Body of pancreas (tissue), 4 donors: Measurements from ENCODE around the gene CASKIN2. TPM values are rescaled to one million over a fixed set of nuclear protein-coding genes. Genes with fewer than 3 reads are reported as not detected.

ENCODE experiments used
- ATAC-seq: fragments of 150-250 bp; one replicate; pipeline ENCODE4 v1.9.1; 2016
- DNase-seq, 4 donors: peaks; one replicate each; pipeline ENCODE4 v3.0.0-alpha.2; 2019
- H3K27ac ChIP-seq, 4 donors: fragments of 200-600 bp; sonication (generic); 1 replicate in 3 of 4; 2 replicates in 1 of 4; pipeline versions ENCODE4 v1.5.1 to v1.6.1; 2016 to 2019; ENCODE audit warnings: mild to moderate bottlenecking in 1 of 4, mixed read lengths in 1 of 4, moderate library complexity in 1 of 4
- H3K27me3 ChIP-seq, 2 donors: fragments of 200-600 bp; sonication (generic); one replicate each; pipeline ENCODE4 v1.6.0; 2016; ENCODE audit warnings: mild to moderate bottlenecking in 1 of 2
- H3K36me3 ChIP-seq, 2 donors: fragments of 200-600 bp; sonication (generic); replicated peaks in 1 of 2; 2 replicates each; pipeline ENCODE4 v1.5.1; 2016; ENCODE audit warnings: low read depth in 2 of 2; ENCODE audit not compliant: insufficient read depth in 1 of 2
- H3K4me1 ChIP-seq: fragments of 200-600 bp; sonication (generic); one replicate; pipeline ENCODE4 v1.6.0; 2016
- H3K4me3 ChIP-seq, 2 donors: fragments of 200-600 bp; sonication (generic); 1 replicate in 1 of 2; 2 replicates in 1 of 2; pipeline ENCODE4 v1.5.1; 2016 to 2019
- H3K9me3 ChIP-seq, 3 donors: fragments of 200-600 bp; sonication (generic); 1 replicate in 2 of 3; 2 replicates in 1 of 3; pipeline ENCODE4 v1.5.1; 2016
- CTCF ChIP-seq, 7 experiments: fragments of 450-650 bp in 4 of 7; fragments of 200-600 bp in 3 of 7; sonication (generic) in 3 of 7; IDR thresholded peaks; one replicate each; pipeline ENCODE4 v1.5.1; 2016 to 2019; ENCODE audit warnings: antibody characterized with exemption in 7 of 7
- POLR2A ChIP-seq, 3 donors: fragments of 450-650 bp; IDR thresholded peaks; one replicate each; pipeline ENCODE4 v1.6.1; 2016; ENCODE audit warnings: antibody characterized with exemption in 3 of 3, mild to moderate bottlenecking in 2 of 3
- WGBS, 2 donors: methylation state at CpG; one replicate each; pipeline ENCODE4 v1.1.5; 2017; 5-methylcytosine and 5-hydroxymethylcytosine counted together
- intact Hi-C: fragments of 100-400 bp; cut with DNase I; formaldehyde crosslinking; loops from one replicate; pipeline ENCODE4 v1.15.1; 2023
- total RNA-seq, 2 donors: library from RNA; depleted of rRNA; stranded (reverse); fragments of >200 nt; gene quantifications; one replicate each; pipeline ENCODE4 v1.1.0, GENCODE V29; 2016

The CASKIN2 gene
- total RNA-seq, 2 donors from 2014 or later: 9.1 to 16.2 TPM

DNA sequence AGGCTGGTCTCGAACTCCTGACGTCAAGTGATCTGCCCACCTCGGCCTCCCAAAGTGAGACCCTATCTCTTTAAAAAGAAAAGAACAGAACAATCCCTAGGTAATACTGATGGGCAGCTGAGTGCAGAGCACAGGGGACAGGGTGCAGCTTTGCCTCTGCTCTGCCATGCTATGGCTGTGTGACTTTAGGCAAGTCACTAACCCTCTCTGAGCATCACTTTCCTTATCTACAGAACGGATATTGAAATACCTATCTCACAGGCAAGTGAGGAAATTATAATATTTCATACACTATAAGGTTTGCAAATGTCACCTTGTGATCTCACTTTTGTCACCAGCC, 4.1 kb downstream of the CASKIN2 start:
- no peaks in the 10 kb centered on the region for H3K36me3 ChIP-seq
- 79% methylated on average over 4 of the region's 4 CpGs for WGBS, 2 donors
- ATAC-seq: no peak
- H3K9me3 ChIP-seq: no peaks in the 10 kb centered on the region
- no peak for DNase-seq
- H3K4me3 ChIP-seq: no peak overlapping the region
- H3K27ac ChIP-seq: peak overlapping the region in 3 of 4 donors; percentile 25 to 44 (median 35)
- no peaks in the 10 kb centered on the region for H3K27me3 ChIP-seq
- intact Hi-C loops: no loop called here
- peaks cover 53% of the 10 kb centered on the region for H3K4me1 ChIP-seq
- TF ChIP-seq POLR2A (IDR thresholded peaks at IDR 0.05) (no peak), CTCF (IDR thresholded peaks at IDR 0.05) (no peak)

DNA sequence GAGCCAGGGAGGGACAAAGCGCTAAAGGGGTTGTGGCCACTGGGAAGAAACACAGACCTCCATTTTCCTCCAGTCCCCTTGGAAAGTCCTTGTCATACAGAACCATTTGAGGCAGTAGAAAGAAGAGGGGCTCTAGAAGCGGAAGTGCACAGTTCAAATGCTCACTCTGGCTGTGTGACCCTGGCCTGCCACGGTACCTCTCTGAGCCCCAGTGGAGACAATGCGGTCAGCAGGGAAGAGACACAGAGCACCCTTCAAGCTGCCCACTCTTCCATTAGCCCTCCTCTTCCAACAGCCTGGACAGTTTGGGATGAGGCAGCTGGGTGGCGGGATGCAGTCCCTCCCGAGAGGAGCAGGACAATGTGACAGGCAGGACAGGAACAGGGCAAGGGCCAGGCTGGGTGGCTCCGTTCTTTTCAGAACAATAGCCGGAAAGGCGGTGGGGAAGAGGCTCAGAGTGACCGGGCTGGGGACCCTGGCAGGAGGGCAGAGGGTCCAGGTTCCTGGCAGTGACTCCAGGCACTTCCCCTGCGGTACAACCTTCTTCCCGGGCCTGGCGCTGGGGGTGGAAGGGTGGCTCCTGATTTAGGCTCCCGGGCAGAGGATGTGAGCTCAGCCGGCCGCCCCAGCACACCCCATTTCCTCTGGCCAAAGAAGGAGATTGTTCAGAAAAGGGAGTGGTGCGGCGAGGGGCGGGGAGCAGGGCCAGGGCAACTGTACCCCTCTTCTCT, 5.6 kb downstream of the CASKIN2 start:
- peaks cover 47% of the 10 kb centered on the region for H3K4me1 ChIP-seq
- peak in 2 of 3 donors; percentile 32 to 37 for TF ChIP-seq POLR2A (IDR thresholded peaks at IDR 0.05)
- TF ChIP-seq CTCF (IDR thresholded peaks at IDR 0.05): no peak
- 89 to 91% methylated on average over 12 to 19 of the region's 19 CpGs for WGBS, 2 donors
- no peaks in the 10 kb centered on the region for H3K9me3 ChIP-seq
- H3K4me3 ChIP-seq: no peak overlapping the region
- no peaks in the 10 kb centered on the region for H3K36me3 ChIP-seq
- H3K27ac ChIP-seq: peak overlapping the region in 2 of 4 donors; percentile 35 to 45
- intact Hi-C loops: no loop called here
- no peaks in the 10 kb centered on the region for H3K27me3 ChIP-seq
- ATAC-seq: no peak
- DNase-seq: peak in 1 of 4 donors; percentile 13

GRCh38 chr17:75508931-75509361, 6.4 kb downstream of the CASKIN2 start:
- H3K4me1 ChIP-seq: peaks cover 40% of the 10 kb centered on the region
- H3K9me3 ChIP-seq: no peaks in the 10 kb centered on the region
- no peak overlapping the region for H3K4me3 ChIP-seq
- H3K36me3 ChIP-seq: no peaks in the 10 kb centered on the region
- DNase-seq (no peak), ATAC-seq (no peak)
- no peaks in the 10 kb centered on the region for H3K27me3 ChIP-seq
- H3K27ac ChIP-seq: peak overlapping the region in 2 of 4 donors; percentile 35 to 45
- intact Hi-C loops: no loop called here
- 60 to 71% methylated on average over 5 of the region's 5 CpGs for WGBS, 2 donors
- TF ChIP-seq CTCF (IDR thresholded peaks at IDR 0.05) (no peak), POLR2A (IDR thresholded peaks at IDR 0.05) (no peak)

GRCh38 chr17:75507733-75508719, 7.3 kb downstream of the CASKIN2 start:
- H3K9me3 ChIP-seq: no peaks in the 10 kb centered on the region
- H3K27me3 ChIP-seq: no peaks in the 10 kb centered on the region
- peak overlapping the region in 1 of 4 donors; percentile 35 for H3K27ac ChIP-seq
- no peaks in the 10 kb centered on the region for H3K36me3 ChIP-seq
- no peak for ATAC-seq
- DNase-seq: no peak
- TF ChIP-seq CTCF (IDR thresholded peaks at IDR 0.05): no peak
- no peak for TF ChIP-seq POLR2A (IDR thresholded peaks at IDR 0.05)
- WGBS, 2 donors: 78 to 83% methylated on average over 11 to 27 of the region's 27 CpGs
- peaks cover 31% of the 10 kb centered on the region for H3K4me1 ChIP-seq
- intact Hi-C loops: no loop called here
- H3K4me3 ChIP-seq: no peak overlapping the region
